ENCODE measurements around the gene NPHP4.

Gene NPHP4

DNA sequence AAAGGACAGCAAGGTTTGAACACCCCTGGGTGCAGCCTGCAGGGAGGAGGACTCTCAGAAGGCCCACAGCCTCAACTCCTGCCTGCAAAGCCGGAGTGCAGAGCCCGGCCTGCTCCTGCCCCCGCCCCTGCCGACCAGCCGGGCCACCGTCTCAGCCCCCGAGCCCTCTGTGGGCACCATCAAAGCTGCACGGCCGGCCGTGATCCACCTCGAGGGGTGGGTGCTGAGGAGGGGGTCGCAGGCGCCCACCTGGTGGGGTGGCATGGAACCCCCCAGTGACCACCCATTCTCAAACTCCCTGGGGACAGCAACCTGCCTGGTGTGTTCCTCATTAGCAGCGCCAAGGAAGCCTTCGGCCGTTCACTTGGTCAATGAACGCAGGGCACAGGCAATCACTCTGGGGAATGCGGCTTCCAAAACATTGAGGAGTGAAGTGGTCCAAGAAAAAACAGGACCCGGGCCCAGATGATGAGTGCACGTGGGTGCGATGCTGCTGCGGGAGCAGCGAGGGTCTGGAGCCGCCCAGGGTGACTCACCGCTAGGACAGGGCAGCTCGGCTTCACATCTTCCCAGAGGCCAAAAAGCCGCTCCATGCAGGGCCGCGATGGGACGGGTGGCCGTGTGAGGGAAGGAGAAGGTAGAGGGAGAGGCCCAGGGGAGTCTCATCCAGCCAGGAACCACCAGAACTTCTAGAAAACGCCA, 157.6 kb downstream of the NPHP4 start:
- Histone ChIP-seq H3K27ac (ENCODE audit: low read depth, low read length) (no peak overlapping the region), H3K4me1 (ENCODE audit: control insufficient read depth, insufficient read depth, low read length) (no peaks in the 10 kb centered on the region), H3K9ac (ENCODE audit: low read length) (no peak overlapping the region), H3K4me3 (ENCODE audit: low read length) (no peak overlapping the region), H3K27me3 (ENCODE audit: control insufficient read depth, insufficient read depth, low read length) (peaks cover 10% of the 10 kb centered on the region), H3K36me3 (ENCODE audit: control insufficient read depth, insufficient read depth, low read length) (no peaks in the 10 kb centered on the region)

GRCh38 chr1:5833911-5834310, 158.3 kb downstream of the NPHP4 start:
- Histone ChIP-seq H3K9ac (ENCODE audit: low read length) (no peak overlapping the region), H3K27ac (ENCODE audit: low read depth, low read length) (no peak overlapping the region), H3K4me3 (ENCODE audit: low read length) (no peak overlapping the region), H3K4me1 (ENCODE audit: control insufficient read depth, insufficient read depth, low read length) (no peaks in the 10 kb centered on the region), H3K36me3 (ENCODE audit: control insufficient read depth, insufficient read depth, low read length) (no peaks in the 10 kb centered on the region), H3K27me3 (ENCODE audit: control insufficient read depth, insufficient read depth, low read length) (peaks cover 10% of the 10 kb centered on the region)

DNA sequence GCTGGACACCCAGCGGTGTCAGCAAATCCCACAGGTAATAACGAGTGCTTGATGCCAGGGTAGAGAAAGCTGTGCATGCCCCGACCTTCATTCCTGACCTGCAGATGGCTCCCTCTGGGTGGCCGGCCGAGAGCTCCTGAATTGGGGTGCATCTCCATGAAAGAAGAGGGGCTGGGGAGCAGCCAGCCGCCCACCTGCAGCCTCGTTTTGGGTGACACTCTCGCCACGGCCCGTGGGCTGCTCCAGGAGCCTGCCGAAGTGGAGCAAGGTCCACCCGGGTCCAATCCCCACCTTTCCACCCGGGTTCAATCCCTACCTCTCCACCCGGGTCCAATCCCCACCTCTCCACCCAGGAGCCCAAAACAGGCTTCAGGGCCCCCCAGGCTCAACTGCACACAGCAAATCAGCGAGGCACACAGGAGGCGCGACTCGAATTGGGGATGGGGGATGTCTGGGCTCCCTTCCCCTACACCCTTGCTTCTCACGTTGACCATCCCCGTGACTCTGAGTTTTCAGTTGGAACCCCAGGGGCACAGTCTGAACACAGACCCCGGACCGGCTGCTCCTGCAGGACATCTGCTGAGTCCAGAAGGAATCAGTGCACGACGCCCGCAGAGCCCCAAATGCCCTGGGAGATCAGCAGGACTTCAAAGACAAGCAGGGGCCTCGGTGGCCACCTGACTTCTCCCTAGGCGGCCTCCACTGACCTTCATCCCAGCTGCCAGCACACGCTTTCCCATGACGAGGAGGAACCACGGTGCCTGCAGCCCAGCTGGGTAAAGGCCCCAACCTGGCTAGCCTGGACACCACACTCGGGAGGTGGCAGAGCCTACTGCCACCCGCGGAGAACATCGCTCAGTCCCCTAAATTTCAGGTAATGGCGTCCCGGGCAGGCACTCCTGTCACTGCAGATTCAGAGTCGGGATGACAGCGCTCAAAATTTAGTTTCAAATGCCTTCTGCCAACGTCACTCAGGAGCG, 159.0 kb downstream of the NPHP4 start:
- peaks cover 10% of the 10 kb centered on the region for H3K27me3 ChIP-seq (ENCODE audit: control insufficient read depth, insufficient read depth, low read length)

GRCh38 chr1:5831600-5832335, 160.5 kb downstream of the NPHP4 start:
- Histone ChIP-seq H3K4me3 (ENCODE audit: low read length) (no peak overlapping the region), H3K9ac (ENCODE audit: low read length) (no peak overlapping the region), H3K36me3 (ENCODE audit: control insufficient read depth, insufficient read depth, low read length) (no peaks in the 10 kb centered on the region), H3K27me3 (ENCODE audit: control insufficient read depth, insufficient read depth, low read length) (peaks cover 10% of the 10 kb centered on the region), H3K4me1 (ENCODE audit: control insufficient read depth, insufficient read depth, low read length) (no peaks in the 10 kb centered on the region), H3K27ac (ENCODE audit: low read depth, low read length) (no peak overlapping the region)

More for the DNA sequence above, 159.0 kb downstream of the NPHP4 start:
- H3K9ac ChIP-seq (ENCODE audit: low read length) = no peak overlapping the region
- H3K4me1 ChIP-seq (ENCODE audit: control insufficient read depth, insufficient read depth, low read length) = no peaks in the 10 kb centered on the region
- H3K27ac ChIP-seq (ENCODE audit: low read depth, low read length) = no peak overlapping the region
- no peaks in the 10 kb centered on the region for H3K36me3 ChIP-seq (ENCODE audit: control insufficient read depth, insufficient read depth, low read length)
- H3K4me3 ChIP-seq (ENCODE audit: low read length) = no peak overlapping the region

DNA sequence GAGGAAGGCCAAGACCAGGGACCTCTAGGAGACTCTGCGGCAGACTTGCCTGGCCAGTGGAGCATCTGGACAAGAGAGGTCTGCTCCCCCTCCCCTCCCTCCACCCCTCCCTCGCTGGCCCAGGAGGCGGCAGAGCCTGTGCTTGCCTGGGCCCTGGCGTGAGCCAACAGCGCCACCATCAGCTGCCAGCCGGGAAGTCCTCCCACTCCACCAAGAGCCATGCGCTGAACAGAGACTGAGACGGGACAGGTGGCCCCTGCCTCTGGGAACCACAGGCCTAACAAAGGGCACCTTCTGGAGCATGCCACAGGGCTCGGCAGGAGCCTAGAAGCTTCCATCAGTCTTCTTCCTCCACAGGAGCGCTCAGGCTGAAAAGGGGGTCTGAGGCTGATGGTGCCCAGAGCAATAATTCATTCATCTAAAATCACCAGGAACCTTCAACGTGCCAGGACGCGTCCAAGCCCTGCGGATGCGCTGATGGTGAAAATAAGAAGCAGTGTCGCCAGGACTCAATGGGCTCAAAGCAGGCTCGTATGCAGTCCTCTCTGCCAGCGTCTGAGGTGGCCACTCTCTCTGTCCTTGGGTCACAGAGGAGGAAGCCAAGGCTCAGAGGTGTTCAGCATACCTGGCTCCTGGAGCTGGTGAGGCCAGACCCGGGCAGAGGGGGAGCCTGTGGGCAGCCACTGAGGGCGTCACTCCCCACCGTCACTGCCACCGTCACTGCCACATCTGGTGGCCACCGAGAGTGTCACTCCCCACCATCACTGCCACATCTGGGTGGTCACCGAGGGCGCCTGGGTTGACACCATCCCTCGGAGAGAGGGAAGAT, 161.2 kb downstream of the NPHP4 start:
- Histone ChIP-seq H3K4me1 (ENCODE audit: control insufficient read depth, insufficient read depth, low read length) (no peaks in the 10 kb centered on the region), H3K4me3 (ENCODE audit: low read length) (no peak overlapping the region), H3K36me3 (ENCODE audit: control insufficient read depth, insufficient read depth, low read length) (no peaks in the 10 kb centered on the region), H3K9ac (ENCODE audit: low read length) (no peak overlapping the region), H3K27me3 (ENCODE audit: control insufficient read depth, insufficient read depth, low read length) (peaks cover 10% of the 10 kb centered on the region), H3K27ac (ENCODE audit: low read depth, low read length) (no peak overlapping the region)

DNA sequence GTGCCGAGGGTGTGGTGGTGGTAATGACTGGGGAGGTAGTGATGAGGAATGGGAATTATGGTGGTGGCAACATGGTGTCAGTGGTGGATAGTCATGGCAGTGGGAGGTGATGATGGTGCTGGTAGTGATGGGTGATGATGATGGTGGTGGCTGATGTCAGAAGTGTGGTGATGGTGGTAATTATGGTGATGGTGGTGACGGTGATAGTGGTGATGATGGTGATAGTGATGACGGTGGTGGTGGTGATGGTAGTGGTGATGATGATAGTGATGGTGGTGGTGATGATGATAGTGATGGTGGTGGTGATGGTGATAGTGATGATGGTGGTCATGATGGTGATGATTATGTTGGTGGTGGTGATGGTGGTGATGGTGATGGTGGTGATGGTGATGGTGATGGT, 162.8 kb downstream of the NPHP4 start:
- peaks cover 10% of the 10 kb centered on the region for H3K27me3 ChIP-seq (ENCODE audit: control insufficient read depth, insufficient read depth, low read length)
- H3K4me3 ChIP-seq (ENCODE audit: low read length) = no peak overlapping the region
- no peaks in the 10 kb centered on the region for H3K4me1 ChIP-seq (ENCODE audit: control insufficient read depth, insufficient read depth, low read length)
- no peaks in the 10 kb centered on the region for H3K36me3 ChIP-seq (ENCODE audit: control insufficient read depth, insufficient read depth, low read length)
- H3K27ac ChIP-seq (ENCODE audit: low read depth, low read length) = no peak overlapping the region
- H3K9ac ChIP-seq (ENCODE audit: low read length) = no peak overlapping the region

DNA sequence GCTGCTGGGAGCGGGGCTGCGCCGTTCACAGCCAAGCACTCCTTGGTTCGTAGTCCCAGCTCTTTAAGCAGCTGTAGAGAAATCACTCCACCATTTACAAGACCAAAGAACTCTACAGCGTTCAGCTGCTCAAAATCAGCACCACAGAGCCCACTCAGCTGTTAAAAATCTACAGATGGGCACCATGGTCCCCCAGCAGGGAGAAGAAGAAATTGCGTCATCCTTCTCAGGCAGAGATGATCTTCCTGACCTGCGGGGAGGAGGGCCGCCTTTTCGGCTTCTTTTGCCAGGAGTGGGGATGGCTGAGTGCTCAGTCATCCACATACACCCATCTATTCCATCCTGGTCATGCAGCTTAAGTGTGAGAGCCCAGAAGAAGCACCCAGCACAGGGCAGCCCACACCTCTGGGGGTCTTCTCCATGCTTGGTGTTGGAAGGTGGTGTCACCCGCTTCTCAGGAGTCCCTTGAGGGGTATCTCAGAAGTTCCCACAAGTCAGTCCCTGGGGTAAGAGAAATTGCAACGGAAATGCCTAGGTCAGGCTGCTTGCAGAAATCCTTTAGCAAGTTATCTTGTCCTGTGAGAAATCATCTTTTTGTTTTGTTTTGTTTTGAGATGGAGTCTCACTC, 163.8 kb downstream of the NPHP4 start:
- Histone ChIP-seq H3K4me1 (ENCODE audit: control insufficient read depth, insufficient read depth, low read length) (no peaks in the 10 kb centered on the region), H3K4me3 (ENCODE audit: low read length) (no peak overlapping the region), H3K9ac (ENCODE audit: low read length) (no peak overlapping the region), H3K27me3 (ENCODE audit: control insufficient read depth, insufficient read depth, low read length) (peaks cover 10% of the 10 kb centered on the region), H3K36me3 (ENCODE audit: control insufficient read depth, insufficient read depth, low read length) (no peaks in the 10 kb centered on the region), H3K27ac (ENCODE audit: low read depth, low read length) (no peak overlapping the region)

DNA sequence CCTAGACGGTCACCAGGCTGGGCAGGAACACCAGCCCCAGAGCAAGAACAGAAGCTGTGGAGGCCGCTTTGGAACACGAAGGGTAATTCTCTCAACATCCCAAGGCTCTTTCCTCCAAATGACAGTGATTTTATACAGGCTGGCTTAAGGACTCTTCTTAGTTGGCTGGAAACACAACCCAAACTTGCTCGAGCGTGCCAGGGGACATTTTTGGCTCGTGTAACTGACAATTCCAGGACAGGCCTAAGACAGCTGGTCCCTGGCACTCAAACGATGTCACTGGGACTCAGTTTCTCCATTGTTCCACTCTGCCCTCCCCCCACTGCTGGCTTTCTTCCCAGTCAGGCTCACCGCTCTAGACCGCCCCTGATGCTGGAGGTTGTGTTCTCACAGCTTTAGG, 164.7 kb downstream of the NPHP4 start:
- Histone ChIP-seq H3K27me3 (ENCODE audit: control insufficient read depth, insufficient read depth, low read length) (peaks cover 7% of the 10 kb centered on the region), H3K27ac (ENCODE audit: low read depth, low read length) (no peak overlapping the region), H3K9ac (ENCODE audit: low read length) (no peak overlapping the region), H3K4me3 (ENCODE audit: low read length) (no peak overlapping the region), H3K4me1 (ENCODE audit: control insufficient read depth, insufficient read depth, low read length) (no peaks in the 10 kb centered on the region), H3K36me3 (ENCODE audit: control insufficient read depth, insufficient read depth, low read length) (no peaks in the 10 kb centered on the region)

GRCh38 chr1:5826601-5827000, 165.6 kb downstream of the NPHP4 start:
- H3K4me3 ChIP-seq (ENCODE audit: low read length) = no peak overlapping the region
- H3K9ac ChIP-seq (ENCODE audit: low read length) = no peak overlapping the region
- no peaks in the 10 kb centered on the region for H3K4me1 ChIP-seq (ENCODE audit: control insufficient read depth, insufficient read depth, low read length)
- no peaks in the 10 kb centered on the region for H3K36me3 ChIP-seq (ENCODE audit: control insufficient read depth, insufficient read depth, low read length)
- H3K27ac ChIP-seq (ENCODE audit: low read depth, low read length) = no peak overlapping the region
- peaks cover 7% of the 10 kb centered on the region for H3K27me3 ChIP-seq (ENCODE audit: control insufficient read depth, insufficient read depth, low read length)

GRCh38 chr1:5822726-5823125, 169.5 kb downstream of the NPHP4 start:
- Histone ChIP-seq H3K36me3 (ENCODE audit: control insufficient read depth, insufficient read depth, low read length) (no peaks in the 10 kb centered on the region), H3K4me1 (ENCODE audit: control insufficient read depth, insufficient read depth, low read length) (no peaks in the 10 kb centered on the region), H3K4me3 (ENCODE audit: low read length) (no peak overlapping the region), H3K27ac (ENCODE audit: low read depth, low read length) (no peak overlapping the region), H3K27me3 (ENCODE audit: control insufficient read depth, insufficient read depth, low read length) (peaks cover 3% of the 10 kb centered on the region), H3K9ac (ENCODE audit: low read length) (no peak overlapping the region)

GRCh38 chr1:5822266-5822665, 170.0 kb downstream of the NPHP4 start:
- no peak overlapping the region for H3K9ac ChIP-seq (ENCODE audit: low read length)
- no peaks in the 10 kb centered on the region for H3K4me1 ChIP-seq (ENCODE audit: control insufficient read depth, insufficient read depth, low read length)
- H3K36me3 ChIP-seq (ENCODE audit: control insufficient read depth, insufficient read depth, low read length) = no peaks in the 10 kb centered on the region
- H3K27me3 ChIP-seq (ENCODE audit: control insufficient read depth, insufficient read depth, low read length) = peaks cover 6% of the 10 kb centered on the region
- H3K4me3 ChIP-seq (ENCODE audit: low read length) = no peak overlapping the region
- no peak overlapping the region for H3K27ac ChIP-seq (ENCODE audit: low read depth, low read length)

Measured in rectal smooth muscle tissue (tissue), 1 donor.